Activated CD4-positive, alpha-beta T cell treated with anti-CD3 and anti-CD28 coated beads for 36 hours (primary cell): ENCODE measurements around the gene SLC39A9. TPM values are rescaled to one million over a fixed set of nuclear protein-coding genes. Genes with fewer than 3 reads are reported as not detected.

Experiments
- ATAC-seq: fragments of 200-7000 bp; cut with Tn5 transposase; one replicate; pipeline ENCODE4 v1.10.0; 2021; ENCODE audit warnings: mild to moderate bottlenecking, moderate library complexity
- CTCF ChIA-PET: fragments of 350-600 bp; sonication (Branson Sonifier 250); formaldehyde crosslinking; loops from one replicate; lab custom pipeline; 2021; ENCODE audit warnings: antibody characterized with exemption; lab: Charles Lee
- POLR2A ChIA-PET: fragments of 350-600 bp; sonication (Branson Sonifier 250); formaldehyde crosslinking; loops from one replicate; lab custom pipeline; 2021; ENCODE audit warnings: antibody characterized with exemption, inconsistent platforms; lab: Charles Lee
- DNase-seq: peaks from one replicate; pipeline ENCODE4 v3.0.0-alpha.2; 2020
- H3K27ac Mint-ChIP-seq: one replicate; pipeline ENCODE4 v1.8.0; 2021; ENCODE audit warnings: mixed read lengths
- H3K27me3 Mint-ChIP-seq: one replicate; pipeline ENCODE4 v1.8.0; 2021; ENCODE audit warnings: mixed read lengths
- H3K36me3 Mint-ChIP-seq: one replicate; pipeline ENCODE4 v1.8.0; 2021; ENCODE audit warnings: low read depth, mixed read lengths
- H3K4me1 Mint-ChIP-seq: one replicate; pipeline ENCODE4 v1.8.0; 2021; ENCODE audit warnings: mixed read lengths
- H3K4me3 Mint-ChIP-seq: one replicate; pipeline ENCODE4 v1.8.0; 2021; ENCODE audit warnings: mild to moderate bottlenecking, moderate library complexity, mixed read lengths
- H3K9me3 Mint-ChIP-seq: one replicate; pipeline ENCODE4 v1.8.0; 2021; ENCODE audit warnings: low read depth, mixed read lengths
- intact Hi-C, 2 experiments: fragments of 100-400 bp; cut with DNase I in 1 of 2; cut with micrococcal nuclease in 1 of 2; formaldehyde crosslinking; loops; one replicate each; pipeline versions ENCODE4 v1.14.2 to v1.15.1; 2022 to 2024; cut with DNase I, micrococcal nuclease
- total RNA-seq, 2 experiments: library from RNA; stranded (reverse); gene quantifications; one replicate each; pipeline ENCODE4 v1.2.3, GENCODE V29; 2021

The SLC39A9 gene
- total RNA-seq, 2 experiments from 2014 or later = 40.1 to 42.6 TPM

DNA sequence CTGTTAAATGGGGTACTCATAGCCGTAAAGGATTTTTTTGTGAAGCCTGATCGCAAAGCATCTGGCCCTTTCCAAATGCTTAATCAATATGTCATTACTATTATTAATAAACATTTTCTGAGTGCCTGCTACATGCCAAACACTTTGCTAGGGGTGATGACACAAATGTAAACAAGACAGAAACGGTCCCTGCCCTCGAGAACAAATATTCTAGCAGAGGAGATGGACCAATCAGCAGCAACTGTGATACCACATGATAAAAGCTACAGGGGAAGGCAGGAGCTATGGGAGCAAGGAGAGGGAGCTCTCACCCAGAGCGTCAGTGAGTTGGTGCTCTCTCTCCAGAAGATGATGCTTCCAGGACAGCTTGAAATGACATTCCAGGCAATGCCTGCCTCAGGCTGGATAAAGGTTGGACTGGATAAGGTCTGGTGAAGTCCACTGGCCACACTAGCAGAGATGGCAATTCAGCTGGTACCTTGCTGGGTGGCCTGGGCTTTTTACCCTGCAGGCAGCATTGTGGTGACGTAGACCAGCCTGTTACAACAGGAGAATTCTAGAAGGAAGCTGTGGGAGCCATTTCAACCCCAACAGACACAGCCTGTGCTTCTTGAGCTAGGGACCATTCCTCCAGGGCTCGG is 41.5 kb upstream of the SLC39A9 start:
- peaks cover 3% of the 10 kb centered on the region for H3K27me3 Mint-ChIP-seq
- no peak for ATAC-seq
- H3K27ac Mint-ChIP-seq = no peak overlapping the region
- intact Hi-C loops = no loop called here
- no peaks in the 10 kb centered on the region for H3K36me3 Mint-ChIP-seq
- H3K9me3 Mint-ChIP-seq = no peaks in the 10 kb centered on the region
- ChIA-PET CTCF (interaction anchor here (0.8 to 2.8 kb wide), 4 partner anchors 12 to 103 kb away, joined by 3 to 7 read pairs (median 3); no protein-coding TSS in a partner anchor), POLR2A (interaction anchor here (0.5 kb wide), 1 partner anchor 35 kb away, joined by 4 read pairs; no protein-coding TSS in a partner anchor)
- DNase-seq = no peak
- no peak overlapping the region for H3K4me3 Mint-ChIP-seq
- peaks cover 36% of the 10 kb centered on the region for H3K4me1 Mint-ChIP-seq

DNA sequence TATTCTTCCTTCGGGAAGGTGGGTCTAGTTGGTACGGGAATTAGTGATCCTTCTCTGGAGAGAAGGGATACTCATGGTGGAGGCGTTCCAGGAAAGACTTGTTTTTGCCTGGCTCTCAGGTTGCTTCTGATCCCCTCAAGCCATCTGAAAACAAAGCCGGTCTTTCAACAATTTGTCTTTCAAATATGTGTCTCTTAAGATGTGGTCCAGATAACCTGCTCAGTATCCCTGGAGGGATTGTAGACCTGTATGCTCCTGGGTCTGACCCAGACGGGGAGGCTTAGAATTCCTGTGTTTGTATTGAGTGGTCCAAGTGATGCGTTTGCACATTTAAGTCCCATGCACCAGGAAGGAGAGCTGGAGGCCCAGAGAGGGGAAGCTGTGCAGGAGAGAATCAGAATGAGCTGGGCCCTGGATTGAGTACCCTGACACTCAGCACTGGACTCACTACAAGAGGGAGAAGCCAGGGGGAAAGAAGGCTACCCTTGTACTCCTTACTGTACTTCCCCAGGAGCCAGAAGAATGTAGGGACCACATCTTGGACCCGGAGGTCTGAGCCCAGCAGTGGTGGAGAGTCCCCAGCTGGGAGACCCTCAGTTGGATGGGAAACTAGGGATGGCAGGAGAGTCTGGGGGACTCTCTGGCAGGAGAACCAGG is 40.8 kb upstream of the SLC39A9 start:
- H3K27ac Mint-ChIP-seq = no peak overlapping the region
- peaks cover 3% of the 10 kb centered on the region for H3K27me3 Mint-ChIP-seq
- ATAC-seq (no peak), DNase-seq (no peak)
- intact Hi-C loops = loop anchor here in 1 of 2 experiments (1.0 kb wide), 1 partner anchor 41 kb away; the partner anchor contains the start of genes ERH and SLC39A9
- CTCF ChIA-PET = interaction anchor here (0.8 to 2.8 kb wide), 6 partner anchors 12 to 215 kb away, joined by 3 to 7 read pairs (median 3); no protein-coding TSS in a partner anchor
- POLR2A ChIA-PET = interaction anchor here (0.5 to 1.2 kb wide), 3 partner anchors 22 to 35 kb away, joined by 3 to 4 read pairs (median 4); no protein-coding TSS in a partner anchor
- H3K4me1 Mint-ChIP-seq = peaks cover 36% of the 10 kb centered on the region
- H3K4me3 Mint-ChIP-seq = no peak overlapping the region
- no peaks in the 10 kb centered on the region for H3K9me3 Mint-ChIP-seq
- H3K36me3 Mint-ChIP-seq = no peaks in the 10 kb centered on the region

DNA sequence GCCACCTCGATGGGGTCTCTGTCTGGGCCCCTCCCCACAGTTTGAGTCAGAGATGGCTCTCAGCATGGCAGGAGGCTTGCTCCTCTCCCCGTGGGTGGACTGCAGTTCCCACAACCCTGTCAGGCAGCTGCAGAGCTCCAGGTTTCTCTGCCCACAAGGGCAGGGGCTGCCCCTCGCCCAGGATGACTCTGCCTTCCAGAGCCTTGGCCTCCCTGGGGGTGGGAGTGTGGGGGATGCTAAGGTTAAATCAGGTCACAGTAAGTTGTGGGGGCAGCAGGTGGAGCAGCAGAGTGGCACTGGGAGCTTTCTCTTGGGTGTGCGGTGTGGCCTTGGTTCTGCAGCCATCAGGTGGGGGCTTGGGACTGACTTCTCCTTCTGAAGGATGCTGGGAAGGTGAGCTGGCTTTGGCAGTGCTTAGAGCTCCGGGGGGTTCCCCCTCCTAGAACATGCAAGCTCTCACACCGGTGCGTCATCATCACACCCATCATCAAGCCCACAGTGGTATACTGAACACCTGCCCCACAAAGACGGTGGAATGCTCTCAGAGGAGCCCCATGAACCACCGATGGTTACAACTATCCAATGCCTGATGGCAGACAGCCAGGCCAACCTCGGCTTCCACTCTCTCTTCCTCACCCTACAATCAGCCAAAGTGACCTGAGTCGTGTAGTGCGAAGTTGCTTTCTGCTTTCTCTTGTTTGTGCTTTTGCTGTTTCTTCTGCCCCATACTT is 40.1 kb upstream of the SLC39A9 start:
- ChIA-PET POLR2A (interaction anchor here (0.9 to 1.5 kb wide), 3 partner anchors 22 to 39 kb away, joined by 3 to 9 read pairs (median 4); partner anchors contain the start of genes ERH and SLC39A9), CTCF (interaction anchor here (1.0 to 2.8 kb wide), 4 partner anchors 39 to 215 kb away, joined by 3 to 7 read pairs (median 4); no protein-coding TSS in a partner anchor)
- peaks cover 36% of the 10 kb centered on the region for H3K4me1 Mint-ChIP-seq
- H3K9me3 Mint-ChIP-seq = no peaks in the 10 kb centered on the region
- H3K27me3 Mint-ChIP-seq = peaks cover 3% of the 10 kb centered on the region
- intact Hi-C loops = loop anchor here in 1 of 2 experiments (1.0 kb wide), 1 partner anchor 40 kb away; the partner anchor contains the start of genes ERH and SLC39A9
- peak overlapping the region; percentile 63 for H3K27ac Mint-ChIP-seq
- peak; percentile 91 for ATAC-seq
- DNase-seq = peak; percentile 81
- H3K4me3 Mint-ChIP-seq = no peak overlapping the region
- H3K36me3 Mint-ChIP-seq = no peaks in the 10 kb centered on the region

DNA sequence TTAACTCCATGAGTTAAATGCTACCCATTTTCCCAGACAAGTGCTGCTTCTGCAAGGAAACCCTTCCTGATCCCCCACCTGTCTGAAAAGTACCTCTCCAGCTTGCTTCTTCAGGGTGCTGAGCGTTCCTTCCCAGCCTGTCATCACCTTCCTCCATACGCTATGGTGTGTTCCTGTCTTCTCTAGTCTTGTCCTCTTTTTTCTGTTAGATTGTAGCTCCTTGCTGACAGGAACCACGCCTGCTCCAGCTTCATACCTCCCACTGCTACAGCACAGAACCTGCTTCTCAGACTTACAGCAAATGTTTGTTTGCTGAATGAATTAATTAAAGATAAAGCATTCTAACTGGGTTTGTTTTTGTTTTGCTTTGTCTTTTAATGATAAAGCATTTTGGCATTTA is 39.5 kb upstream of the SLC39A9 start:
- Mint-ChIP-seq H3K27me3 (peaks cover 3% of the 10 kb centered on the region), H3K9me3 (no peaks in the 10 kb centered on the region), H3K4me3 (no peak overlapping the region), H3K36me3 (no peaks in the 10 kb centered on the region), H3K4me1 (peaks cover 36% of the 10 kb centered on the region), H3K27ac (peak overlapping the region; percentile 63)
- DNase-seq (no peak), ATAC-seq (no peak)
- ChIA-PET POLR2A (interaction anchor here (1.2 to 1.5 kb wide), 2 partner anchors 26 to 39 kb away, joined by 4 to 9 read pairs; partner anchors contain the start of genes ERH and SLC39A9), CTCF (interaction anchor here (1.0 to 2.8 kb wide), 4 partner anchors 38 to 216 kb away, joined by 3 to 7 read pairs (median 4); no protein-coding TSS in a partner anchor)
- intact Hi-C loops = loop anchor here in 1 of 2 experiments (1.0 kb wide), 1 partner anchor 39 kb away; the partner anchor contains the start of genes ERH and SLC39A9

DNA sequence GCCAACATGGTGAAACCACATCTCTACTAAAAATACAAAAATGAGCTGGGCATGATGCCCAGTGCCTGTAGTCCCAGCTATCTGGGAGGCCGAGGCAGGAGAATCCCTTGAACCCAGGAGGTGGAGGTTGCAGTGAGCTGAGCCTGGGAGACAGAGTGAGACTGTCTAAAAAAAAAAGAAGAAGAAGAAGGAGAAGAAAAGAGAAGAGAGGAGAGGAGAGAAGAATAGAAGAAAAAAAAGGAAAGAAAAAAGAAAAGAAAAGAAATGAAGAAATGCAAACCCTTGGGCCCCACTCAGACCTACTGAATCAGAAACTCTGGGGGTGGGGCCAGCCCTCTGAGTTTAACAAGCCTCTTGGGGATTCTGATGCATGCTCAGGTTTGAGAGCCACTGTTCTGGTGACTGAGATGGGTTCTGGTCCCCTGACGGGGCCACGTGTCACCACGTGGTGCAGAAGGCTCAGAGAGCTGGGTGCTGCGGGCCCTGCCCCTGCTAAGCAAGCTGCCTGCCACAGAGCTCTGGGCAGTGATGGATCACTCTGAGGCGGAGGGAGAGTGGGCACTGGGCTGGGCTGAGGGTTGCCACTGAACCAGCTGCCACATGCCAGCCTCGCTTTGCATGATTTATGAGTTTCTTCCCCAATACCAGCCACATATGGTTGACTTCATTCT is 37.9 kb upstream of the SLC39A9 start:
- DNase-seq = peak; percentile 60

DNA sequence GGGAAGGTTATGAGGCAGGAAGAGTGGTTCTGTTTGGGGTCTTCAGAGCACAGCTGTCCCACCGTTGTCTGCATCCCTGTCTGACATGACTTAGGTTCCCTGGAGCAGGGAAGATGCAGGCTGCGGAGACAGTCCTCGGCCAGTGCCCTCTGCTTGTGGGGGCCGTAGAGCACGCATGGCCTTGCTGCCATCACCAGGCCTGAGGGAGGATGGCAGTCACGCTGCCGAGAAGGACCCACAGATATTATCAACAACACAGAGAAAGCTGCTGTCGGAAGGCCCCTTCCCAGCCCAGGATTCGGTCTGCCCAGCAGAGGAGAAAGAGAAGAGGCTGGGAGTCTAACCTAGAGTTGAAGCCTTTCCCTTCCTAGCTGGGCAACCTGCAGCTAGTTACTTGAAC is 35.4 kb upstream of the SLC39A9 start:
- peaks cover 3% of the 10 kb centered on the region for H3K27me3 Mint-ChIP-seq
- POLR2A ChIA-PET = no interaction called here

More for the DNA sequence above, 37.9 kb upstream of the SLC39A9 start:
- H3K9me3 Mint-ChIP-seq = no peaks in the 10 kb centered on the region
- ChIA-PET CTCF (interaction anchor here (0.6 to 1.2 kb wide), 3 partner anchors 34 to 244 kb away, joined by 3 to 4 read pairs (median 3); no protein-coding TSS in a partner anchor), POLR2A (interaction anchor here (0.6 to 1.1 kb wide), 4 partner anchors 19 to 1158 kb away, joined by 3 to 6 read pairs (median 4); partner anchors contain the start of genes ERH and SLC39A9)
- no peaks in the 10 kb centered on the region for H3K36me3 Mint-ChIP-seq
- H3K27ac Mint-ChIP-seq = no peak overlapping the region
- H3K27me3 Mint-ChIP-seq = peaks cover 3% of the 10 kb centered on the region
- H3K4me1 Mint-ChIP-seq = peaks cover 22% of the 10 kb centered on the region
- peak; percentile 33 for ATAC-seq
- intact Hi-C loops = no loop called here
- no peak overlapping the region for H3K4me3 Mint-ChIP-seq

DNA sequence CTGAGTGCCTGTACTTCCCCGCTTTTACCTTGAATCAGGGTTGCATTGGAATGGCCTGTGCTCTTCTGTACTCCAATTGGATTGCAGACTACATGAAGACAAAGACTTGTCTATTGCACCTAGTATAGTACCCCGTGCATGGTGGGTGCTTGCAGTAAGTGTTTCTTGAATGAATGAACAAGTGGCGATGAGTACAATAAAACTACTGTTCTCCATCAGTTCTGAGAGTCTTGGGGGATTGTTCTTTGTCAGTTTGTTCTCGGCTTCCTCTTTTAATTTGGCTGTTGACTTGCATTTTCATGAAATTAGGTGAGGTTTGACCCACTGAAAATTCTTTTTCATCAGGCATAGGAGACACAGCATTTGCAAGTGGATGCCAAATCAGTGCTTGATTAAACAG is 34.5 kb upstream of the SLC39A9 start:
- POLR2A ChIA-PET = no interaction called here
- Mint-ChIP-seq H3K36me3 (no peaks in the 10 kb centered on the region), H3K4me3 (no peak overlapping the region), H3K27me3 (peaks cover 1% of the 10 kb centered on the region), H3K4me1 (peaks cover 8% of the 10 kb centered on the region), H3K27ac (no peak overlapping the region), H3K9me3 (no peaks in the 10 kb centered on the region)
- DNase-seq (no peak), ATAC-seq (no peak)
- intact Hi-C loops = no loop called here
- CTCF ChIA-PET = no interaction called here

More for the DNA sequence above, 35.4 kb upstream of the SLC39A9 start:
- H3K27ac Mint-ChIP-seq = no peak overlapping the region
- H3K36me3 Mint-ChIP-seq = no peaks in the 10 kb centered on the region
- DNase-seq (no peak), ATAC-seq (no peak)
- intact Hi-C loops = no loop called here
- H3K4me3 Mint-ChIP-seq = no peak overlapping the region
- H3K9me3 Mint-ChIP-seq = no peaks in the 10 kb centered on the region
- CTCF ChIA-PET = no interaction called here
- peaks cover 17% of the 10 kb centered on the region for H3K4me1 Mint-ChIP-seq

DNA sequence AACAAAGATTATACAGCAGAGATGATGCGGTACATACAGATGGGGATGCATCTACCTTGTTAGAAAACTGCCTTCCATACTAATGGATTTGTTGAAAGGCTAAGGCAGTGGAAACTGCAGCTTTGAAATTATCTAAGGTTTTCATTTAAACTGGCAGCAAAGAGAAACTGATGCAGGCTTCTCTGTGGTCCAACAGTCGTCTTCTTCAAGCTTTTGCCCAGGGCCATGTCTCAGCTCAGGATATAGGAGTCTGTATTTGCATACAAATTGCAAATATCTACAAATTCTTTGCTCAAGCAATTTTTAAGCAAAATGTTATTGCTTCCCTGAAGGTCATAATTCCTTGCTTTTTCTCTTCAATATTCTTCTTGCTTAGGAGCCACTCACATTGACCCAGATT is 34.1 kb upstream of the SLC39A9 start:
- no peak for ATAC-seq
- POLR2A ChIA-PET = no interaction called here

DNA sequence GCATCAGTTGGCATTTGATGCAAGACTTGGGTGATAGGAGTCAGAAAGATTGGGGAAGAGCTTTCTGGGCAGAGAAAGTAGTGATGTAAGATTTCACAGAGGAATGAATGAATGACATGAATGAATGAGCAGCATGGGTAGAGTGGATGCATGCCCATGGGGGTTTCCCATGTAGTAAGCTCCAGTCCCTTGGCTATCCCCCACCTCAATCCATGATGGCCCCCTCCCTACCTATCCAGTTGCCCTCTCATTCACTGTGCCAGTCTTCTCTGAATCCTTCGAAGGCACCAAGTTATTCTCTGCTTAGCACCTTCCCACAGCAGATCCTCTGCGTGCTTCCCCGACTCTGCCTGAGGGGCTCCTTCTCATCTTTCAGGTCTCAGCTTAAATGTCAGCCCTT is 32.4 kb upstream of the SLC39A9 start:
- ChIA-PET CTCF (interaction anchor here (0.6 to 1.0 kb wide), 2 partner anchors 16 to 206 kb away, joined by 3 to 5 read pairs; no protein-coding TSS in a partner anchor), POLR2A (no interaction called here)
- Mint-ChIP-seq H3K27me3 (no peaks in the 10 kb centered on the region), H3K4me3 (no peak overlapping the region), H3K4me1 (no peaks in the 10 kb centered on the region), H3K36me3 (no peaks in the 10 kb centered on the region), H3K9me3 (no peaks in the 10 kb centered on the region), H3K27ac (no peak overlapping the region)
- DNase-seq (no peak), ATAC-seq (no peak)
- intact Hi-C loops = no loop called here

More for the DNA sequence above, 34.1 kb upstream of the SLC39A9 start:
- no peak for DNase-seq
- intact Hi-C loops = no loop called here
- H3K9me3 Mint-ChIP-seq = no peaks in the 10 kb centered on the region
- H3K27me3 Mint-ChIP-seq = no peaks in the 10 kb centered on the region
- no peaks in the 10 kb centered on the region for H3K36me3 Mint-ChIP-seq
- H3K4me3 Mint-ChIP-seq = no peak overlapping the region
- CTCF ChIA-PET = no interaction called here
- H3K4me1 Mint-ChIP-seq = peaks cover 4% of the 10 kb centered on the region
- no peak overlapping the region for H3K27ac Mint-ChIP-seq

DNA sequence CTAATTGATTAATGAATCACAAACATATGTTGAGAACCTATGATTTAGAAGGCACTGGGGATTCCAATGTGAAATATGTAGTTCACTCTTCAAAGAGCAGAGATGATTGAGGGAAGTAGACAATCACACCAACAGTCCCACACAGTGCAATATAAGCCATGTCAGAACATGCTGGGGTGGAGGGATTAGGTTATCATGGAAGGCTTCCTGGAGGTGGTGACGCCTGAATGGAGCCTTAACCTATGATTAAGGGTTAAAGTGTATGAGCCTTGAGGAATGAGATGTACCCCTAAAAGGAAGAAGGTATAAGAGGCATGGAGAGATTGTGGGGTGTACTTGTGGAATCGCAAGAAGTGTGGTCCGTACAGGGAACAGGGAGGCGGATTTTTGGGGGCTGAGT is 31.7 kb upstream of the SLC39A9 start:
- H3K36me3 Mint-ChIP-seq = no peaks in the 10 kb centered on the region
- ChIA-PET POLR2A (no interaction called here), CTCF (interaction anchor here (0.6 kb wide), 1 partner anchor 206 kb away, joined by 3 read pairs; no protein-coding TSS in a partner anchor)
- DNase-seq = no peak
- intact Hi-C loops = no loop called here
- H3K27ac Mint-ChIP-seq = no peak overlapping the region
- no peaks in the 10 kb centered on the region for H3K9me3 Mint-ChIP-seq
- no peak for ATAC-seq
- no peaks in the 10 kb centered on the region for H3K4me1 Mint-ChIP-seq
- no peaks in the 10 kb centered on the region for H3K27me3 Mint-ChIP-seq
- H3K4me3 Mint-ChIP-seq = no peak overlapping the region
